Measurements from ENCODE around the gene STPG4. TPM values are rescaled to one million over a fixed set of nuclear protein-coding genes. Genes with fewer than 3 reads are reported as not detected.

STPG4 gene
- total and polyA plus RNA-seq, 2 donors, result 0.41 TPM; not detected in 1

GRCh38 chr2:47037678-47038077 lies 117.4 kb downstream of the STPG4 start:
- Histone ChIP-seq H3K27ac (ENCODE audit: low read depth) (no peak overlapping the region), H3K4me1 (ENCODE audit: insufficient read depth) (no peaks in the 10 kb centered on the region), H3K36me3 (ENCODE audit: insufficient read depth) (no peaks in the 10 kb centered on the region), H3K4me3 (ENCODE audit: low read depth, low read length) (no peak overlapping the region)
- no peak for DNase-seq (ENCODE audit: extremely low spot score)
- WGBS, result 81% methylated on average over 9 of the region's 9 CpGs

Other genes with a start within 250 kb of the STPG4 start
- 78.5 TPM for gene MCFD2, start 239.5 kb downstream of the STPG4 start, total RNA-seq
- 60.3 TPM for gene MCFD2, start 239.5 kb downstream of the STPG4 start, polyA plus RNA-seq
- gene TTC7A, start 214.1 kb downstream of the STPG4 start, total RNA-seq, result 11.9 TPM
- 15.3 TPM for gene TTC7A, start 214.1 kb downstream of the STPG4 start, polyA plus RNA-seq
- gene CALM2, start 21.2 kb upstream of the STPG4 start, total RNA-seq, result 631 TPM
- 564 TPM for gene CALM2, start 21.2 kb upstream of the STPG4 start, polyA plus RNA-seq
- gene EPCAM, start 214.0 kb upstream of the STPG4 start, total RNA-seq, result 29.1 TPM
- gene EPCAM, start 214.0 kb upstream of the STPG4 start, polyA plus RNA-seq, result 9.4 TPM
- 51.4 TPM for gene MSH2, start 247.8 kb upstream of the STPG4 start, total RNA-seq
- gene MSH2, start 247.8 kb upstream of the STPG4 start, polyA plus RNA-seq, result 9.5 TPM

Measured in urinary bladder (tissue), 4 donors.